Stimulated activated naive CD8-positive, alpha-beta T cell treated with anti-CD3 and anti-CD28 coated beads, Interleukin-15, Interleukin-2, amounts not matched to agents 100 ng/mL and 50 ng/mL, for 24 hours (primary cell): ENCODE data around the gene KRT73.

Experiments
- H3K27ac Mint-ChIP-seq: one replicate; pipeline ENCODE4 v1.8.0; 2021; ENCODE audit warnings: mild to moderate bottlenecking, mixed read lengths
- H3K27me3 Mint-ChIP-seq: one replicate; pipeline ENCODE4 v1.8.0; 2021; ENCODE audit warnings: mixed read lengths
- H3K36me3 Mint-ChIP-seq: one replicate; pipeline ENCODE4 v1.8.0; 2021; ENCODE audit warnings: low read depth, mixed read lengths
- H3K4me1 Mint-ChIP-seq: one replicate; pipeline ENCODE4 v1.8.0; 2021; ENCODE audit warnings: low read depth, mixed read lengths
- H3K4me3 Mint-ChIP-seq: one replicate; pipeline ENCODE4 v1.8.0; 2021; ENCODE audit warnings: mild to moderate bottlenecking, mixed read lengths
- H3K9me3 Mint-ChIP-seq: one replicate; pipeline ENCODE4 v1.8.0; 2021; ENCODE audit warnings: mixed read lengths

KRT73 gene

DNA sequence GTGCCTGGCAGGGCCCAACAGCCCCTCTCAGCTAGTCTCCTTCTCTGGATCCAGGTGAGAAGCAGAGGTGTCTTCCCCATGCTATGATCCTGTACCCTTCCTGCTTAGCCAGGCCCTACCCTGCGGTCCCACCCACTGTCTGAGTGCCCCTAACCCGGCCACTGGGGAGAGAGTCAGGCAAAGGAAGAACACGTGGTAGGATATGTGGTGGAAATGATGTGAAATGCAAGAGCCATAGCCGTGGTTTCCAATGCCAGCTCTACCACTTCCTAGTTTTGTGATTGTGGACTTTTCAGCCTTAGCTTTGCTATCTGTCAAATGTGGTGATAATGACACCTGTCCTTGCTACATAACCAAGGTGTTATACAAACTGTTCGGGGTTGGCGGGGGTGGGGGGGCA, 17.8 kb upstream of the KRT73 start:
- Mint-ChIP-seq H3K4me3 (no peak overlapping the region), H3K27ac (no peak overlapping the region), H3K36me3 (no peaks in the 10 kb centered on the region), H3K9me3 (no peaks in the 10 kb centered on the region), H3K4me1 (peaks cover 36% of the 10 kb centered on the region), H3K27me3 (no peaks in the 10 kb centered on the region)

DNA sequence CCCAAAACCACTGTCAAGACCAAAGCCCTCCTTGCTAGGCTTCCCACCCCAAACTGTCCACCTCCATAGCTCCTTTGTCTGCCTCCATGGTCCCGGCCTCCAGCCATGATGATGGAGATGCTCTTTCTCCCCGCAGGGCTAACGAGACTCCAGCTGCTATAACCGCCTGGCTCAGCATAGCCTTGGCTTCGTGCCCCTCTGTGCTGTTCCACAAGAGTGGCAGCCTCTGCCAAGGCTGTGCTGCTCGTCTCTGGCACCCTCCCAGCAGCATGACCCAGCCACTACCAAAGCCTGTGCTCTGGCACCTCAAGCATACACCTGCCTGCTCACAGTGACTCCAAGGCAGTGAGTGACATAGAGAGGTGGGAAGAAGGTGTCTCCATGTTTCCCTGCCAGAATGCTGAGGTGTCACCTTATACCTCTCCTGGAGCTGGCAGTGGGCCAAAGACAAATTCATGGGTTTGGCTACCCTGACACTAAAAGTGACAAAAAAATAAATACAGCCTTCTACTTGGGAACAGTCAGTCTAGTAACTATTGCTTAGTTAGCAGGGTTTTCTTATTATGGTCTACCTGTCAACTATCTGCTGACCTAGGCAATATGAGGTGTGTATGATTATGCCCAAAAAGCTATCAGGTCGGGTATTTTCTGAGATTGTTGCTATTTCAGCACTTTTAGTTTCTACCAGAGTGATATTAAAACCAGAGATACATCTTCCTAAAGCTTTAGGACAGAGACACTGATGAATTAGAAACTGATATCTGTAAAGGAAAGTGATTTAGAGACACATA, 16.1 kb upstream of the KRT73 start:
- Mint-ChIP-seq H3K27ac (peak overlapping the region; percentile 63), H3K4me1 (peaks cover 52% of the 10 kb centered on the region), H3K36me3 (no peaks in the 10 kb centered on the region), H3K4me3 (no peak overlapping the region), H3K27me3 (no peaks in the 10 kb centered on the region), H3K9me3 (no peaks in the 10 kb centered on the region)

DNA sequence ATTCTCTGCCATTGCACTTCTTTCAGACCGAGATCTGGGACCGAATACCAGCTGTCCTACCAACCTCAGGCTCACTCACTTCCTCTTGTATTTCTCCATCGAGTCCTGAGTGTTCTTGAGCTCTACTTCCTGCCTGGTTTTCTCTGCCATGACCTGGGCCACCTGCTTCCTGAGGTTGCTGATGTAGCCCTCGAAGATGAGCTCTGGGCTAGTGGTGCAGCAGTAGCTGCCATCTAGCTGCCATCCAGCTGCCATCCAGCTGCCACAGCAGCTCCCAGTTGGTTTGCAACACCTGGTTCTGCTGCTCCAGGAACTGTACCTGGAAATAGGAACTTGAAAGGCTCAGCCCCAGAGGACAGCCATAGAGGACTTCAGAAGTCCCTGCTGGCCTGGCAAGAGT, 15.0 kb upstream of the KRT73 start:
- no peaks in the 10 kb centered on the region for H3K9me3 Mint-ChIP-seq
- H3K4me1 Mint-ChIP-seq, result peaks cover 54% of the 10 kb centered on the region
- H3K4me3 Mint-ChIP-seq, result no peak overlapping the region
- peak overlapping the region; percentile 16 for H3K27ac Mint-ChIP-seq
- H3K27me3 Mint-ChIP-seq, result no peaks in the 10 kb centered on the region
- no peaks in the 10 kb centered on the region for H3K36me3 Mint-ChIP-seq

DNA sequence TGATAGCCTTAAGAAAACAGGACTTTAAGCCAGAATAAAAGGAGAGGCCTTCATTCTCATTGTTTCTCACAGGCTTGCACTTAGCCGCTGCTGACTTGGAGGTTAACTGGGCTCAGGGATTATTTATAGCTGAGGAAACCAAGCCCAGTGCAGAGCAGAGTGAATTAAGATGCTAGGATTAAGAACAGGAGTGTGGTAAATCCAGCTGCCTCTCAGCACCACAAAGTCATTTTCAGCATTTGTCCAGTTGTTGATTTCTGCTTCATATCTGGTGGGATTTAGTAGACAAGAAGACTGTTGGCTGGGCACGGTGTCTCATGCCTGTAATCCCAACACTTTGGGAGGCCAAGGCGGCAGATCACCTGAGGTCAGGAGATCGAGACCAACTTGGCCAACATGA, 14.3 kb upstream of the KRT73 start:
- Mint-ChIP-seq H3K4me3 (no peak overlapping the region), H3K27me3 (no peaks in the 10 kb centered on the region), H3K4me1 (peaks cover 56% of the 10 kb centered on the region), H3K27ac (no peak overlapping the region), H3K9me3 (no peaks in the 10 kb centered on the region), H3K36me3 (no peaks in the 10 kb centered on the region)

DNA sequence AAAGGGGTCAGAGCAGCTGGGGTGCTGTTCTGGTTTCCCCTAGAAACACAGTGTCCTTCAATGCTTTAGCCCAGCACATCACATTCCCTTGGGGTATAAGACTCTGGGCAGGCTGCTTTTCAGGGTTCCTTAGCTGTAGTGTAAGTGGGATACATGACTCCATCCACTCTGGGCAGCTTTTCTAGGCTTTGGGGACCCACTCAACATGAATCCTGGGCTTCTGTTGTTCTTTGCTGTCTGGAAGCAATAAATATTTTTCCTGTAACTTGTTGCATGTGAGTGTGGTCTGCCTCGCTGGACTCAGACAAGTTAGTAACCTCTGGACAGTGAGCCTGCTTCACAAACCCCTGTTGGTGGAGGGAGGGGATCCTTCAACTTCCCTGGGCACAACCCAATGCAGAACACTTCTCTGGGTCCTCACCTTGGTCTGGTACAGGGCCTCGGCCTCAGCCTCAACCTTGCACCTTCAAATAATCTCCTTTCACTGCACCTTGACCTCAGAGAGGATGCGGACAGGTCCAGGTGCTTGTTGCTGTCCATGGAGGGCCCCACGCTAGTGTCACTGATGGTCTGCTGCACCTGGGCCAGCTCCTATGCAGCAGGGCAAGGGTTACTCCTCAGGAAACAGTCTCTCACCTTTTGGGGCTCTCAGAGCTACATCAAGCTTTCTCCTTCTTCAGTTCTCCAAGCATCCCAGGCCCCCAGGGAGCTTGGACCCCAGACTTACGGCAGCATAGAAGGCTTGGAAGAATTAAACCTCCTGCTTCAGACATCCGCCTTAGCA, 13.5 kb upstream of the KRT73 start:
- no peaks in the 10 kb centered on the region for H3K27me3 Mint-ChIP-seq
- no peak overlapping the region for H3K4me3 Mint-ChIP-seq
- no peaks in the 10 kb centered on the region for H3K36me3 Mint-ChIP-seq
- no peak overlapping the region for H3K27ac Mint-ChIP-seq
- peaks cover 61% of the 10 kb centered on the region for H3K4me1 Mint-ChIP-seq
- no peaks in the 10 kb centered on the region for H3K9me3 Mint-ChIP-seq

DNA sequence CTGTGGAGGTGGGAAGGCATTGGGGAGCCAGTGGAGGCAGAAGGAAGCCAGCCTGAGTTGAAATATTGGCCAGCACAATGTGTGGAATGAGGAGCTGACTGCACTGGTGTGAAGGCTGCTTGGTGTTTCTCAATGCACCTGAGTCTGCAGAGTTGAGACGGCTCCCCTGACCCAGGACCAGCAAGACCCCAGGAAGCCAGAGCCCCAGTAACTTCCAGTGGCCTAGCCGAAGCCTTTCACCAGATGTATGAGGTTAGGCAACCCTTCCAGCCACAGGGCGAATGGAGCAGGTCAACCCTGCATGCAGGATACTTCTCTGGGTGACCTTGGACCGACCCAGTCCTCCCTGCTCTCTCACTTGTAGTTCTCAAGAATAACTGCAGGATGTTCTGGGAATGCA, 12.9 kb upstream of the KRT73 start:
- H3K27me3 Mint-ChIP-seq, result no peaks in the 10 kb centered on the region
- H3K4me3 Mint-ChIP-seq, result no peak overlapping the region
- H3K4me1 Mint-ChIP-seq, result peaks cover 67% of the 10 kb centered on the region
- H3K9me3 Mint-ChIP-seq, result no peaks in the 10 kb centered on the region
- H3K27ac Mint-ChIP-seq, result no peak overlapping the region
- H3K36me3 Mint-ChIP-seq, result no peaks in the 10 kb centered on the region

DNA sequence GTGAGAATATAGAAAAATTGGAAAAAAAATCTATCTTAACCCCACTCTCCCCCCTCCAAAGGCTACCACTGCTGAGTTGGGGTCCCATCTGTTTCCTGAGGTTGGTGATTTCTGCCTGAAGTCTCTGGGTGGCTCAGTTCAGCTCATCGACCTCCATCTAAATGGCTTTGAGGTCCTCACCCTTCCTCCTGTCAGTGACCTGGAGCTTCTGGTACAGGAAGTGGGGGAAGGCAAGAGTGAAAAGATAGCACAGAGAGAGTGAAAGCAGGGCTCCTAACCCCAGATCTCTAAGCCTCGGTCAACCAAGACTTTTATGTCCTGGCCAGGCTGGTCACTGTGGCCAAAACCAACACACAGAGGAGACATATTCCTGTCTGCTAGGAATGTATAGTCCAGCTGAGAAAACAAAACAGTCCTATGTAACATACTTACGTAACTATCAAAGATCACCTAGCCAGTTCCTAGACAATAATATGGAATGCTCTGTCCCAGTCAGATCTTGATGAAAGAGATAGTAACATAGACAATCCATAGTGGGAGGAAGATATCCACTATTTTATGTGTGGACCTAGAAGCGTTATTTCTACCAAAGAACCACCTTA, 12.3 kb upstream of the KRT73 start:
- peaks cover 68% of the 10 kb centered on the region for H3K4me1 Mint-ChIP-seq
- H3K27ac Mint-ChIP-seq, result peak overlapping the region; percentile 80
- no peaks in the 10 kb centered on the region for H3K9me3 Mint-ChIP-seq

DNA sequence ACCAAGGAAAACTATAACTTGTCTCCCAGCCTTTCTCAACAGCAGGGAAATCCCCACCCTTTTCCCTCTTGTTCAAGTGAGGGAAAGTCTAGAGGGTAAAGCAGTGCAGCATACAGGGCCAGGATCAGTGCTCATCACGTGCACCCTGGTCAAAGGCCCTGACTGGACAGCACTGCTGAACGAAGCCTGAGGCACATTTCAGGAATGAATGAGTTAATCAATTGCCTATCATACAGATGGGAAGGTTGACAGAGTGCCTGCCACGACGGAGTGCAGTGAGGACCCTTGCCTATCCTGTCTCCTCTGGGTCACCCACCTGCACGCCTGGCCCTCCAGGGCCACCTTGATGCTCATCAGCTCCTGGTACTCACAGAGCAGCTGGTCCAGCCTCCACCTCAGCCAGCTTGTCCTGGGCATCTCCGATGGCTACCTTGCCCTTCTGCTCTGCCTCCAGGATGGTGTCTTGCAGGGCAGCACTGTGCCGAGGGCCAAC, 11.7 kb upstream of the KRT73 start:
- Mint-ChIP-seq H3K27me3 (no peaks in the 10 kb centered on the region), H3K36me3 (no peaks in the 10 kb centered on the region), H3K27ac (peak overlapping the region; percentile 80), H3K4me1 (peaks cover 70% of the 10 kb centered on the region), H3K4me3 (peak overlapping the region; percentile 38), H3K9me3 (no peaks in the 10 kb centered on the region)

More for the DNA sequence above, 12.3 kb upstream of the KRT73 start:
- Mint-ChIP-seq H3K4me3 (peak overlapping the region; percentile 38), H3K36me3 (no peaks in the 10 kb centered on the region), H3K27me3 (no peaks in the 10 kb centered on the region)

DNA sequence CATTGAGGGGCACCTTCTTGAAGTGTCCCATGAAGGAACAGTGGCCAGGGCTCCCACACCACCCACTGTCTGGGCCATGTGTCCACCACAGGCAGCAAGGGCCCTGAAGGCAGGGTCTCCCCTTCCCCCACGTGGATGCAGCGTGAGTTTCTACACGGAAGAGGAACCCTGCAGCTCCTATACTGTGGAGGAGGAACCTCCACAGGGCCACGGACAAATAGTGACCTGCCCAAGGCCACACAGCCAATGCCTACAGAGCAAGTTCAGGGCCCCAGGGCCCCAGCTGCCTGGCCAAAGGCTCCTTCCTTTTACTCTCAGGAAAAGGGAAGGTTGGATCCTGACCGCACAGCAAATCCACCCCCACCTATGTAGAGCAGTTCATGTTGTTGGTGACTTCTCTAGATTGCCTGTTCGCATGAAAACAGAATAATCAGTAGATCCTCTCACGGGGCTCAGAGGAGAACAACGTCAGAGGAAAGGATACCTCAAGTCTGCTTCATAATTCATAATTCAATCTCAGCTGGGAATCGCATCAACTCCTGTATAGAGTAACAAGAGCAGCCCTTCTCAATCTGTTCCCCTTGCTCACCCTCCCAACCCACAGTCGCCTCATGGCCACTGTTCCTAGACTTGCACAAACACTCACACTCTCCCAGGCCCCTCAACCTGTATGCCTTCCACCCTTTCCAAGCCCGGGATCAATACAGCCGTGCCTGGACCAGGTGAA, 11.1 kb upstream of the KRT73 start:
- Mint-ChIP-seq H3K9me3 (no peaks in the 10 kb centered on the region), H3K36me3 (no peaks in the 10 kb centered on the region), H3K27ac (no peak overlapping the region), H3K4me1 (peaks cover 70% of the 10 kb centered on the region), H3K27me3 (no peaks in the 10 kb centered on the region), H3K4me3 (no peak overlapping the region)

DNA sequence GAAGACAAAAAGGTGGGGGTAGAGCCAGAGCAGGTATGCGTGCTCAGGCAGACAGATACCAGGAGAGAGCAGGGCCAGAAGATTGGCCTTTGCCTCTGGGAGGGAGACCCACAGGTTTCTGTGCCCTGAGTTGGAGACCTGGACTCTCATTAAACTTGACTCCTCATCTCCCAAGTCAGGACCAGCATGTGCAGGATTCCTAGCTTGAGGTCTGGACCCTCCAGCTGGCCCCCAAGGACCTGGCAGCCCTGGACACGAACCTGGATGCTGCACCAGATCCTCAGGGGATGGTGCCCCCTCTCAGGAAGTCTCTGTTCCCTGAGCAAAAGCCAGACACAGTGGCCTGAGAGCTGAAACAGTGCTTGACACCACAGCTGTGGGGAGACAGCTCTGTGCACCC, 10.5 kb upstream of the KRT73 start:
- H3K4me1 Mint-ChIP-seq, result peaks cover 64% of the 10 kb centered on the region
- H3K4me3 Mint-ChIP-seq, result peak overlapping the region; percentile 15
- no peaks in the 10 kb centered on the region for H3K9me3 Mint-ChIP-seq
- no peaks in the 10 kb centered on the region for H3K27me3 Mint-ChIP-seq
- H3K27ac Mint-ChIP-seq, result no peak overlapping the region
- H3K36me3 Mint-ChIP-seq, result no peaks in the 10 kb centered on the region

DNA sequence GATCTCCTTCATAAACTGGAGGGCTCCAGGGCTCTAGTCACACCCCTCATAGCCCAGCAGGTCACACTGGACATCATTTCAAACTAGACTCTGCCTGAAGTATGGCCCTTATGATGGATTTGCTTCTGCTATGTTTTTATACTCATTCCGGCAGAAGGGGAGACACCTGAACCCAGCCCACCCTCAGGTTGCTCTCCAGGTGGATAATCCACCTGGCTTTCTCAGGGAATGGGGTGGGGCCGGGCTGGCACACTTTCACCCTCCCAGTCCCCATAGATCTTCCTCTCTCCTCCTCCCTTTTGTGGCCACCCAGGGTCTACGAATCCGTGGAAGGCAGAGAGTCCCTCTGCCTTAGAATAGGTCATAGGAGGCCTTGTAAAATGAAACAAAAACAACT, 9.8 kb upstream of the KRT73 start:
- H3K27ac Mint-ChIP-seq, result no peak overlapping the region
- H3K9me3 Mint-ChIP-seq, result no peaks in the 10 kb centered on the region
- peak overlapping the region; percentile 15 for H3K4me3 Mint-ChIP-seq
- H3K27me3 Mint-ChIP-seq, result no peaks in the 10 kb centered on the region
- no peaks in the 10 kb centered on the region for H3K36me3 Mint-ChIP-seq
- H3K4me1 Mint-ChIP-seq, result peaks cover 57% of the 10 kb centered on the region

DNA sequence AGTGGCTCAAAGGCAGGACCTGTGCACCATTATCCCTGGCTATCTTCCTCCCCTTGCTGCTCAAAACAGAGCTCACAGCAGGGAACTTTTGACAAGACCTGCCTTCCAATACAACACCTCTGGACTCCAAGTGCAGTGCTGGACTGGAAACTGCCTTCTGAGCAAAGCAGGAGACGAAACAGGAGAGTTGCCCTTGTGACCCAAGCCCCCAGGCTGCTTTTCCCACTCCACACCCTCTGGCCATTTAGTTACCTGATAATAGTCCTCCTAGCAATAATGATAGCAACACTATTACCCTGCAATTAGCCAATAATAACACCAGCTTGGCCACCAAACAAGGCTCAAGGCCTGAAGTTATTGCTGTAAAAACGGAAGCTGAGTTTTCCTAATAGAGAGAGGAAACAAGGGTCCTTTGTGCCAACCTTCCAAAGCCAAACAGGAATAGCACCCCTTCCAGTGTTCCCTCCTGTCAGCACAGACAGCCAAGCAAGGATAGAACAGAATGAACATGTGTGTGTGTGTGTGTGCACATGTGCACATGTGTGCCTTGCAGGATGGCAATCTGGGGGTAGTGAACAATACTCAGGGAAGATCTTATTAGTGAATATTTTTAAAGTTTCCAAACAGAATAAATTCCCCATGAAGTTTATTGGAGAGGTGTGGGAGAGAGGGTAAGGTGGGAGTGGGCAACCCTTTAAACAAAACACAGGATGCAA, 9.2 kb upstream of the KRT73 start:
- peaks cover 52% of the 10 kb centered on the region for H3K4me1 Mint-ChIP-seq
- H3K27ac Mint-ChIP-seq, result no peak overlapping the region
- no peak overlapping the region for H3K4me3 Mint-ChIP-seq

DNA sequence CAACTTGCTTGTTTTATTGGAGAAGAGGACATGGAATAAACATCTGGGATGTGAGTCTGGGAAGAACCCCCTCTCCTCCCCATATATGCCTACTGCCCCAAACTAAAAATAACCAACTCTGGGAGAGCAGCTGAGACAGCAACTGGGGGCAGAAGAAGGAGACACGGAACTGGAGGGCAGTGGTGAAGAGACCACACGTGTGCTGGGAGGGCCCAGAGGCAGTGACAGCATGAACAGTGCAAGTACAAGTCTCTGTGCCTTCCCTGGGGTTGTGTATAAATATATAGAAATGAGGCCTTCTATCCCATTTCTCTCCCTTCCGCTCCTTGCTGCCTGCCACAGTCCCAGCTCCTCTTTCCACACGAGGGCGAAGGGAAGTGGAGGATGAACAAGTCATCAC, 4.0 kb upstream of the KRT73 start:
- Mint-ChIP-seq H3K9me3 (no peaks in the 10 kb centered on the region), H3K27me3 (no peaks in the 10 kb centered on the region), H3K4me3 (no peak overlapping the region), H3K27ac (no peak overlapping the region), H3K4me1 (peaks cover 38% of the 10 kb centered on the region), H3K36me3 (no peaks in the 10 kb centered on the region)

More for the DNA sequence above, 9.2 kb upstream of the KRT73 start:
- no peaks in the 10 kb centered on the region for H3K9me3 Mint-ChIP-seq
- no peaks in the 10 kb centered on the region for H3K27me3 Mint-ChIP-seq
- H3K36me3 Mint-ChIP-seq, result no peaks in the 10 kb centered on the region

DNA sequence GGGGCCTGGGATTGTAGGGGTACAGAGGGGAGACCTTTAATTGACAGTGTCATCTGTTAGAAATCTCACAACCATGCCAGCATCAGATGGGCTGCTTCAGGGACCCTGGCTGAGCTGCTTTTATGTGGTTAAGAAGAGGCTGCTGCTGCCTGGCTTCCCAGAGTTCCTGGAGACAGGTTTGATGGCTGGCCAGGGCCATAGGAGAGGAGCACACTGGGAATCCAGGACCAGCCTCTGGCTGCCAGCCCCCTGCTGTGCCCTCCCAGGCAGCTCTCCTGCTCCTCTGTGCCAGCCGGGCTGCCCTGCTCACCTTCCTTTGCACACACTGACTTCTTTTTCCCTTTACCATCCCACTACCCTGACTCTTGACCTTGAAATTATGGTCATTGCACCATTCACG, 507 bp upstream of the KRT73 start:
- Mint-ChIP-seq H3K27ac (no peak overlapping the region), H3K9me3 (no peaks in the 10 kb centered on the region)

More for the DNA sequence above, 507 bp upstream of the KRT73 start:
- no peaks in the 10 kb centered on the region for H3K36me3 Mint-ChIP-seq
- peaks cover 55% of the 10 kb centered on the region for H3K4me1 Mint-ChIP-seq
- no peaks in the 10 kb centered on the region for H3K27me3 Mint-ChIP-seq
- H3K4me3 Mint-ChIP-seq, result no peak overlapping the region
